Trophoblast cell (in vitro differentiated cells and primary cell): ENCODE measurements around the gene PPP1CC.

Experiments
- DNase-seq, 2 donors: peaks; one replicate each; pipeline ENCODE4 v3.0.0-alpha.2; 2016
- H2AFZ ChIP-seq: 2 replicates; pipeline ENCODE4 v1.6.1; 2013; ENCODE audit warnings: low read length, moderate library complexity, mild to moderate bottlenecking; ENCODE audit not compliant: insufficient read depth, poor library complexity
- H2AK5ac ChIP-seq: 2 replicates; pipeline ENCODE4 v1.6.1; 2013; ENCODE audit warnings: mild to moderate bottlenecking, low read length
- H2BK120ac ChIP-seq: 2 replicates; pipeline ENCODE4 v1.6.1; 2013; ENCODE audit warnings: low read length, mild to moderate bottlenecking, moderate library complexity; ENCODE audit not compliant: insufficient read depth, poor library complexity
- H2BK12ac ChIP-seq: 2 replicates; pipeline ENCODE4 v1.6.1; 2013; ENCODE audit warnings: mild to moderate bottlenecking, low read length, moderate library complexity
- H2BK5ac ChIP-seq: 2 replicates; pipeline ENCODE4 v1.6.1; 2013; ENCODE audit warnings: low read length, low read depth, moderate library complexity, mild to moderate bottlenecking; ENCODE audit not compliant: poor library complexity
- H3K14ac ChIP-seq: 2 replicates; pipeline ENCODE4 v1.6.1; 2013; ENCODE audit warnings: mild to moderate bottlenecking, low read length
- H3K18ac ChIP-seq: 2 replicates; pipeline ENCODE4 v1.6.1; 2013; ENCODE audit warnings: mild to moderate bottlenecking, low read length
- H3K23ac ChIP-seq: 2 replicates; pipeline ENCODE4 v1.6.1; 2013; ENCODE audit warnings: low read length
- H3K27ac ChIP-seq: 2 replicates; pipeline ENCODE4 v1.5.1; 2013; ENCODE audit warnings: low read depth, mild to moderate bottlenecking, inconsistent platforms, low read length, moderate library complexity
- H3K27me3 ChIP-seq: 2 replicates; pipeline ENCODE4 v1.6.1; 2013; ENCODE audit warnings: inconsistent platforms, mild to moderate bottlenecking, low read length, moderate library complexity; ENCODE audit not compliant: insufficient read depth
- H3K36me3 ChIP-seq, 2 experiments: 1 replicate in 1 of 2; 2 replicates in 1 of 2; pipeline ENCODE4 v1.6.1; 2013; ENCODE audit warnings: low read length in 2 of 2, mild to moderate bottlenecking in 2 of 2, moderate library complexity in 1 of 2; ENCODE audit not compliant: insufficient read depth in 2 of 2, control insufficient read depth in 1 of 2
- H3K4ac ChIP-seq: 2 replicates; pipeline ENCODE4 v1.6.1; 2013; ENCODE audit warnings: low read depth, mild to moderate bottlenecking, low read length, moderate library complexity
- H3K4me1 ChIP-seq, 2 experiments: 1 replicate in 1 of 2; 2 replicates in 1 of 2; pipeline ENCODE4 v1.6.1; 2013; ENCODE audit warnings: low read length in 2 of 2, mild to moderate bottlenecking in 2 of 2, moderate library complexity in 1 of 2; ENCODE audit not compliant: insufficient read depth in 2 of 2, control insufficient read depth in 1 of 2
- H3K4me2 ChIP-seq: 2 replicates; pipeline ENCODE4 v1.6.1; 2013; ENCODE audit warnings: inconsistent platforms, mild to moderate bottlenecking, low read length, moderate library complexity
- H3K4me3 ChIP-seq: 2 replicates; pipeline ENCODE4 v1.5.1; 2013; ENCODE audit warnings: mild to moderate bottlenecking, low read depth, low read length, inconsistent platforms
- H3K79me1 ChIP-seq: one replicate; pipeline ENCODE4 v1.6.1; 2013; ENCODE audit warnings: low read length
- H3K79me2 ChIP-seq: 2 replicates; pipeline ENCODE4 v1.6.1; 2013; ENCODE audit warnings: low read length, mild to moderate bottlenecking; ENCODE audit not compliant: control insufficient read depth, insufficient read depth, poor library complexity
- H3K9ac ChIP-seq: 2 replicates; pipeline ENCODE4 v1.6.1; 2013; ENCODE audit warnings: mild to moderate bottlenecking, low read length
- H3K9me3 ChIP-seq: 2 replicates; pipeline ENCODE4 v1.6.1; 2013; ENCODE audit warnings: low read depth, mild to moderate bottlenecking, control low read depth, inconsistent platforms, low read length; ENCODE audit not compliant: insufficient read depth
- H4K12ac ChIP-seq: 2 replicates; pipeline ENCODE4 v1.6.1; 2013; ENCODE audit warnings: low read depth, mild to moderate bottlenecking, low read length, moderate library complexity
- H4K8ac ChIP-seq: 2 replicates; pipeline ENCODE4 v1.6.1; 2013; ENCODE audit warnings: low read depth, mild to moderate bottlenecking, low read length, moderate library complexity
- H4K91ac ChIP-seq: one replicate; pipeline ENCODE4 v1.6.1; 2013; ENCODE audit warnings: low read depth, mild to moderate bottlenecking, low read length, moderate library complexity
- WGBS: extraction: QIAGEN DNeasy Blood & Tissue Kit; methylation state at CpG from one replicate; pipeline ENCODE4 v1.1.7; 2013; ENCODE audit warnings: missing lambda C conversion rate; ENCODE audit not compliant: insufficient read length, insufficient coverage; ENCODE audit errors: extremely low coverage; 5-methylcytosine and 5-hydroxymethylcytosine counted together

Gene PPP1CC

DNA sequence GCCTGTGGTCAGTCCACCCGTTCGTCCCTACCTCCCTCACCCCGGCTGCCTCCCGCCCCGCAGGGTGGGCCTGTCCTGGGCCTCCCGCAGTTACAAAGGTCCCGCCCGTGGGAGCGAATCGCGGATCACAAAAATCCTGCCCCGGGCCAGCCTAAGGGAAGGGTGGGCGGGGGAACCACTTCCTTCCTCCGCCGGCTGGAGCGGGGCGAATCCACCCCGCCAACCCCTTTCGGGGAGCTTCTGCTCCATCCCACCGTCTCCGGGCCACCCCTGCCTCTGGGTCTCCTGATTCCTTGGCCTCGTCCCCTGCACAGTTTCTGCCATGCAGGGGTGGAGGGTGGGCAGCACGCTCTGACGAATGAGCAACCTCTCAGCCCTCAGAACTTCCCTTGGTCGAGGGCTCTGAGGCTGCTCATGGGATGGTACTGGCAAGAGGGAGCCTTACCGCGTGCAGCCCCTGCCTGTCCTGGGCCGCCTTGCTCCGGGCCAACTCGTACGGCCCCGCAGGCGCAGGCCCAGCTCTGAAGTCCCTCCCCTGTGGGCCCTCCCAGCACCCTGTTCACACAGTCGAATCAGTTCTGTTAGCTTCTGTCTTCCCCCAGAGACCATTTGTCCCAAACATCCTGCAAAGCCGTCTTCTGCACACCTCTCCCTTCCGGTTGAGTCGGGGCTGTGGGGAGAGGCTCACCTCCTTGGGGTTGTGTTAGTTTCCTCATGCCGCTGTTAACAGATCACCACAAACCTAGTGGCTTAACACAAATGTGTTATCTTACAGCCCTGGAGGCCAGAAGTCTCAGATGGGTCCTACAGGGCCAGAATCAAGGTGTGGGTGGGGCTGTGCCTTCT lies 53.2 kb downstream of the PPP1CC start:
- DNase-seq: peak in 1 of 2 donors; percentile 42
- H3K4me3 ChIP-seq: peak overlapping the region; percentile 64

DNA sequence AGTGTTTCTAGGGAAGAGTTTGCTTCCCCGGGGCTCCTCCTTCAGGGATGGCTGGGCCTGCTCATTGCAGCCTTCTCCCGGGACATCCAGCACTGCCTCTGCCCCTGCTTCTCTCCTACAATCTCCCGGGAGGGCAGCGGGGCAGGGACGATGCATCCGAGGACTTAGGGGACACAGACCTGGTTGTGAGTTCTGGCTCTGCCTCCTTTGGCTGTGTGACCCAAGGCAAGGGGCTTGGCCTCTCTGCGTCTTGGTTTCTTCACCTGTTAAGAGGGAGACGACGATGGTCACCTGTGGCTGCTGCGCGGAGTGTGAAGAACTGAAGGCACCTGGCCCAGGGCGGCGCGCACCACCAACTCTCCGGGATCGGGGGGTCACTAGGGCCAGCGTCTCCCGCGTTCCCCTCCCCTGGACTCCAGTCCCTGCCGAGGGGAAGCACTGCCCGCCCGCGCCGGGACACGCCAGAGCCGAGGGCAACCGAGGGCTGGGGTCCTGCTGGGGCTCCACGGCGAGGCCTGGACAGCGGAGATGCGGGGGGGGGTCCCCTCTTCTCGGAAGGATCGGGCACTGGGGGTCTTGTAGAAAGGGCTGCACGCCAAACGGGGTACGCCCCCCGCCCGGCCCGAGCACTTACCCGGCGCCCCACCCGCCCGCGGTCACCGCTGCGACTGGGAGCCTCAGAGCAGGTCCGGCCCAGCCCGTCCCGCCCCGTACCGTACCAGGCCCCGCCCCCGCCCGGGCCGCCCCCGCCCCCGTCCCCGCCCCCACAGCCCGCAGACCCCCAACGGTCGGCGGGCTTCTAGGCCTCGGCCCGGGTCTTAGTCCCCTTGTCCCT lies 54.0 kb downstream of the PPP1CC start, which contains the start of gene HVCN1:
Gene HVCN1 (minus strand): TSS at position 670 of the 835 bp plus-strand sequence. CDS start 5,870 bp downstream, outside the sequence.
- H3K14ac ChIP-seq: peak within 1 kb of the TSS; percentile 49
- H3K36me3 ChIP-seq: no peaks in the 10 kb centered on the region
- H3K4me3 ChIP-seq: peak within 1 kb of the TSS; percentile 64
- peak within 1 kb of the TSS; percentile 85 for H2AFZ ChIP-seq
- H2BK12ac ChIP-seq: no peak within 1 kb of the TSS
- H2BK120ac ChIP-seq: no peak within 1 kb of the TSS
- H3K27me3 ChIP-seq: peaks cover 3% of the 10 kb centered on the region
- no peak within 1 kb of the TSS for H3K9ac ChIP-seq
- peak within 1 kb of the TSS; percentile 42 for H4K91ac ChIP-seq
- peak within 1 kb of the TSS; percentile 71 for H4K8ac ChIP-seq
- no peak within 1 kb of the TSS for H3K18ac ChIP-seq
- DNase-seq: no peak
- WGBS: no CpG with 5 or more reads among the region's 64 CpGs
- H3K4me2 ChIP-seq: peak within 1 kb of the TSS; percentile 80
- H3K4me1 ChIP-seq: peaks cover 7 to 11% of the 10 kb centered on the region in 2 experiments
- no peaks in the 10 kb centered on the region for H3K9me3 ChIP-seq
- peak within 1 kb of the TSS; percentile 21 for H4K12ac ChIP-seq
- H3K27ac ChIP-seq: no peak within 1 kb of the TSS
- H3K79me1 ChIP-seq: peaks cover 8% of the 10 kb centered on the region
- no peaks in the 10 kb centered on the region for H3K79me2 ChIP-seq
- H3K4ac ChIP-seq: no peak within 1 kb of the TSS
- H2AK5ac ChIP-seq: no peak within 1 kb of the TSS
- H2BK5ac ChIP-seq: peak within 1 kb of the TSS; percentile 42
- no peak within 1 kb of the TSS for H3K23ac ChIP-seq

More for the DNA sequence above, 53.2 kb downstream of the PPP1CC start:
- peak overlapping the region; percentile 21 for H4K12ac ChIP-seq
- peaks cover 8% of the 10 kb centered on the region for H3K79me1 ChIP-seq
- H3K23ac ChIP-seq: no peak overlapping the region
- H2BK5ac ChIP-seq: peak overlapping the region; percentile 42
- H3K4me1 ChIP-seq: peaks cover 7 to 11% of the 10 kb centered on the region in 2 experiments
- H3K14ac ChIP-seq: peak overlapping the region; percentile 49
- H3K27me3 ChIP-seq: peaks cover 3% of the 10 kb centered on the region
- H2AK5ac ChIP-seq: no peak overlapping the region
- no peaks in the 10 kb centered on the region for H3K79me2 ChIP-seq
- H3K18ac ChIP-seq: no peak overlapping the region
- H2BK120ac ChIP-seq: no peak overlapping the region
- H2BK12ac ChIP-seq: no peak overlapping the region
- H4K91ac ChIP-seq: peak overlapping the region; percentile 42
- H3K36me3 ChIP-seq: no peaks in the 10 kb centered on the region
- H3K4me2 ChIP-seq: peak overlapping the region; percentile 69
- no peak overlapping the region for H3K27ac ChIP-seq
- H3K9me3 ChIP-seq: no peaks in the 10 kb centered on the region
- no peak overlapping the region for H3K4ac ChIP-seq
- H2AFZ ChIP-seq: peak overlapping the region; percentile 85
- no peak overlapping the region for H3K9ac ChIP-seq
- WGBS: no CpG with 5 or more reads among the region's 38 CpGs
- peak overlapping the region; percentile 71 for H4K8ac ChIP-seq

DNA sequence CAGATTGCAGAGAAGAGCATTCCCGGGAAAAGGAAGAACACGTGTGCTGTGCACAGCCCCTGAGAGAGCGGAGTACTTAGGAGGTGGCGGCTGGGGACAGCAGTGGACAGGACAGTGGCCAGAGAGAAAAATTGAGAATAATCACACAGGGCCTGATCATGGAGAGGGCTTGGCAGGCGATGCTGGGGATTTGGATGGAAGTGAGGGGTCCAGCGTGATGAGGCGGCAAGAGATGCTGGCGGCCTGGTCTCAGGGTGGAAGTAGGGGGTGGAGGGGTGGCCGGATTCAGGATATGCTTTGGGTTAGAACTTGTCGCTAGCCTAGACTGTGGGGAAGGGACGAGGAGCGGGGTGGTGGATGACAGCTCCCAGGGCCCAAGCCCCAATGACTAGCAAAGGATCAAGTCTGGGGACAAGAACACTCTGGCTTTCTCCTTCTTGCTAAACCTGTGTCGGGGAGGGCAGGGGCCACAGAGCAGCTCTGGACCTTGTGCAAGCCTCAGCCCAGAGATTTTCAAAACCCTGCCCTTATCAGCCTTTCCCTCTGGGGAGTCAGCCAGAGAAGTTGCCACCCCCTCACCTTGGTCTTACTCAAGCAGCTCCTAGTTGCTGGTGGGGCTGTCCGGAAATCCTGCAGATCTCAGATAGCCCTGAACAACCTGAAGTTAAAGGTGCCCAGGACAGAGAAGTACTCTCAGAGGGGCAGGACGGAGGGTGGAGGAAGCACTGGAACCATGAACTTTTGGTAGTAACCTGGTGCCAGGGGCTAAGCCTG lies 55.1 kb downstream of the PPP1CC start:
- no peak overlapping the region for H3K27ac ChIP-seq
- H3K18ac ChIP-seq: no peak overlapping the region
- no peak overlapping the region for H4K12ac ChIP-seq
- no peak overlapping the region for H3K4me2 ChIP-seq
- no peak overlapping the region for H3K4me3 ChIP-seq
- H2AK5ac ChIP-seq: no peak overlapping the region
- H3K4me1 ChIP-seq: peaks cover 7 to 11% of the 10 kb centered on the region in 2 experiments
- no peaks in the 10 kb centered on the region for H3K9me3 ChIP-seq
- no peak overlapping the region for H2BK120ac ChIP-seq
- no peaks in the 10 kb centered on the region for H3K79me2 ChIP-seq
- no peak overlapping the region for H2AFZ ChIP-seq
- H3K36me3 ChIP-seq: no peaks in the 10 kb centered on the region
- no peak overlapping the region for H3K14ac ChIP-seq
- peaks cover 8% of the 10 kb centered on the region for H3K79me1 ChIP-seq
- H3K4ac ChIP-seq: no peak overlapping the region
- WGBS: no CpG with 5 or more reads among the region's 15 CpGs
- no peak for DNase-seq
- H4K8ac ChIP-seq: no peak overlapping the region
- no peak overlapping the region for H4K91ac ChIP-seq
- H2BK12ac ChIP-seq: no peak overlapping the region
- peaks cover 3% of the 10 kb centered on the region for H3K27me3 ChIP-seq
- H3K23ac ChIP-seq: no peak overlapping the region
- no peak overlapping the region for H2BK5ac ChIP-seq
- no peak overlapping the region for H3K9ac ChIP-seq
